ENCODE results near the gene RBM44.

- TF ChIP-seq CTCF (IDR thresholded peaks at IDR 0.05; ENCODE audit: poor library complexity) (no peak), EZH2phosphoT487 (IDR thresholded peaks at IDR 0.05; ENCODE audit: low read depth, severe bottlenecking, unreplicated experiment) (no peak), EZH2 (IDR thresholded peaks at IDR 0.05; ENCODE audit: borderline replicate concordance) (no peak)
These were observed 68.9 kb downstream of the RBM44 start for GRCh38 chr2:237867465-237867864.
